GM12873 (cell line): ENCODE data around the gene ACACB.

Source experiments
- CTCF ChIP-seq: IDR thresholded peaks from 2 replicates; pipeline ENCODE4 v1.5.1; 2012; ENCODE audit warnings: low read depth, mild to moderate bottlenecking, moderate library complexity, low read length, control low read depth; ENCODE audit not compliant: insufficient read depth; ENCODE audit errors: missing control alignments

Gene ACACB

GRCh38 chr12:109193896-109194295, 77.5 kb downstream of the ACACB start:
- no peak for TF ChIP-seq CTCF

GRCh38 chr12:109196332-109196731, 79.9 kb downstream of the ACACB start:
- no peak for TF ChIP-seq CTCF

- no peak for TF ChIP-seq CTCF
Measured at GRCh38 chr12:109197327-109197726, 80.9 kb downstream of the ACACB start.

- TF ChIP-seq CTCF: no peak
Measured at GRCh38 chr12:109199324-109199723, 82.9 kb downstream of the ACACB start.

GRCh38 chr12:109200825-109201495, 84.6 kb downstream of the ACACB start:
- no peak for TF ChIP-seq CTCF

GRCh38 chr12:109201496-109201885, 85.1 kb downstream of the ACACB start:
- no peak for TF ChIP-seq CTCF

GRCh38 chr12:109202770-109203169, 86.4 kb downstream of the ACACB start:
- TF ChIP-seq CTCF: no peak
